22Rv1 (cell line): ENCODE results near the gene SCN5A.

ENCODE experiments used
- ZFX ChIP-seq: fragments of 450-650 bp; IDR thresholded peaks from 2 replicates; pipeline ENCODE4 v1.6.1; 2017; ENCODE audit warnings: antibody characterized with exemption, borderline replicate concordance
- TF ChIP-seq, protein P1 (sequence below): fragments of 450-650 bp; IDR thresholded peaks from 2 replicates; pipeline ENCODE4 v1.5.1; 2017; ENCODE audit warnings: mild to moderate bottlenecking

DNA sequence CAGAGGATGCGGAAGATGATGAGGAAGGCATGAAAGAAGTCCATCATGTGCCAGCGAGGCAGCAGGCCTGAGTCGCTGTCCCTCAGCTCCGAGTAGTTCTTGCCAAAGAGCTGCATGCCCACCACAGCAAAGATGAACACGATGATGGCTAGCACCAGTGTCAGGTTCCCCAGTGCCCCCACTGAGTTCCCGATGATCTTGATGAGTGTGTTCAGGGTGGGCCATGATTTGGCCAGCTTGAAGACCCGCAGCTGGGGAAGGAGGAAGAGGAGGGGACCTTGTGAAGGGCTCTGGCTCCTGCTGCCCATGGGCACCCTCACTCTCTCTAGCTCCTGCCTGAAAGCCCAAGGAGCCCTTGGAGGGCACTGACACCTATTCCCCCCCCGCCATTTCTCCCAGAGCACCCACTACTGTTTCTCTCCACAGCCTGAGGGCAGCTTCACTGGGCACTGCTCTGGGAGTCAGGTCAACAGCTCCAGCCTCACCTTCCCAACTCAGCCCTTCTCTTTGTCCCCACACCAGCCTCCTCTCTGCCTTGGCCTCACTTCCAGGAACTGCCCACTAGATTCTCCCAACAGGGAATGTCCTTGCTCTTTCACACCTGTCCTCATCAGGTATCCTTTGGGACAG is 63.6 kb downstream of the SCN5A start:
- TF ChIP-seq, protein P1, sequence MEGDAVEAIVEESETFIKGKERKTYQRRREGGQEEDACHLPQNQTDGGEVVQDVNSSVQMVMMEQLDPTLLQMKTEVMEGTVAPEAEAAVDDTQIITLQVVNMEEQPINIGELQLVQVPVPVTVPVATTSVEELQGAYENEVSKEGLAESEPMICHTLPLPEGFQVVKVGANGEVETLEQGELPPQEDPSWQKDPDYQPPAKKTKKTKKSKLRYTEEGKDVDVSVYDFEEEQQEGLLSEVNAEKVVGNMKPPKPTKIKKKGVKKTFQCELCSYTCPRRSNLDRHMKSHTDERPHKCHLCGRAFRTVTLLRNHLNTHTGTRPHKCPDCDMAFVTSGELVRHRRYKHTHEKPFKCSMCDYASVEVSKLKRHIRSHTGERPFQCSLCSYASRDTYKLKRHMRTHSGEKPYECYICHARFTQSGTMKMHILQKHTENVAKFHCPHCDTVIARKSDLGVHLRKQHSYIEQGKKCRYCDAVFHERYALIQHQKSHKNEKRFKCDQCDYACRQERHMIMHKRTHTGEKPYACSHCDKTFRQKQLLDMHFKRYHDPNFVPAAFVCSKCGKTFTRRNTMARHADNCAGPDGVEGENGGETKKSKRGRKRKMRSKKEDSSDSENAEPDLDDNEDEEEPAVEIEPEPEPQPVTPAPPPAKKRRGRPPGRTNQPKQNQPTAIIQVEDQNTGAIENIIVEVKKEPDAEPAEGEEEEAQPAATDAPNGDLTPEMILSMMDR, result no peak
- no peak for TF ChIP-seq ZFX
